22Rv1 (cell line): ENCODE results near the gene LIMS1.
"Not testable (repeated sequence)": the region's sequence is repeated elsewhere in the genome, so short reads cannot be mapped to it uniquely, and the experiment has no call there.

ENCODE experiments used
- ZFX ChIP-seq: fragments of 450-650 bp; IDR thresholded peaks from 2 replicates; pipeline ENCODE4 v1.6.1; 2017; ENCODE audit warnings: antibody characterized with exemption, borderline replicate concordance
- TF ChIP-seq, protein P1 (sequence below): fragments of 450-650 bp; IDR thresholded peaks from 2 replicates; pipeline ENCODE4 v1.5.1; 2017; ENCODE audit warnings: mild to moderate bottlenecking

DNA sequence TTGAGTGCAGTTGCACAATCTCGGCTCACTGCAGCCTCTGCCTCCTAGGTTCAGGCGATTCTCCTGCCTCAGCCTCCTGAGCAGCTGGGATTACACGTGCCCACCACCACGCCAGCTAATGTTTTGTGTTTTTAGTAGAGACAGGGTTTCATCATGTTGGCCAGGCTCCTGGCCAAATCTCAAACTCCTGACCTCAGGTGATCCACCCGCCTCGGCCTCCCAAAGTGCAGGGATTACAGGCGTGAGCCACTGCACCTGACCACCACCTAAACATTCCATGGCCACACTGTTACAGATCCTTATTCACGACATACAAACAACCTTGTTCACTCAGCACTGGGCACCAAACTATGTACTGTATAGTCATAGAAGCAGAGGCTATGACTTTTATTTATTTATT is 116.2 kb downstream of the LIMS1 start:
- TF ChIP-seq, protein P1, sequence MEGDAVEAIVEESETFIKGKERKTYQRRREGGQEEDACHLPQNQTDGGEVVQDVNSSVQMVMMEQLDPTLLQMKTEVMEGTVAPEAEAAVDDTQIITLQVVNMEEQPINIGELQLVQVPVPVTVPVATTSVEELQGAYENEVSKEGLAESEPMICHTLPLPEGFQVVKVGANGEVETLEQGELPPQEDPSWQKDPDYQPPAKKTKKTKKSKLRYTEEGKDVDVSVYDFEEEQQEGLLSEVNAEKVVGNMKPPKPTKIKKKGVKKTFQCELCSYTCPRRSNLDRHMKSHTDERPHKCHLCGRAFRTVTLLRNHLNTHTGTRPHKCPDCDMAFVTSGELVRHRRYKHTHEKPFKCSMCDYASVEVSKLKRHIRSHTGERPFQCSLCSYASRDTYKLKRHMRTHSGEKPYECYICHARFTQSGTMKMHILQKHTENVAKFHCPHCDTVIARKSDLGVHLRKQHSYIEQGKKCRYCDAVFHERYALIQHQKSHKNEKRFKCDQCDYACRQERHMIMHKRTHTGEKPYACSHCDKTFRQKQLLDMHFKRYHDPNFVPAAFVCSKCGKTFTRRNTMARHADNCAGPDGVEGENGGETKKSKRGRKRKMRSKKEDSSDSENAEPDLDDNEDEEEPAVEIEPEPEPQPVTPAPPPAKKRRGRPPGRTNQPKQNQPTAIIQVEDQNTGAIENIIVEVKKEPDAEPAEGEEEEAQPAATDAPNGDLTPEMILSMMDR: not testable (repeated sequence)
- TF ChIP-seq ZFX: not testable (repeated sequence)
